Activated T-cell treated with anti-CD3 and anti-CD28 coated beads, Interleukin-2, amount 50 U/mL, for 72 hours (primary cell): ENCODE data around the gene THSD4. TPM values are rescaled to one million over a fixed set of nuclear protein-coding genes. Genes with fewer than 3 reads are reported as not detected.
"Not testable (repeated sequence)": the region's sequence is repeated elsewhere in the genome, so short reads cannot be mapped to it uniquely, and the experiment has no call there.

ENCODE experiments used
- ATAC-seq, 2 donors: fragments of 150-1000 bp; cut with Tn5 transposase; replicated peaks in 1 of 2; 2 replicates each; pipeline ENCODE4 v1.10.0; 2021; ENCODE audit warnings: moderate library complexity in 2 of 2, mild to moderate bottlenecking in 1 of 2
- DNase-seq, 2 donors: peaks; one replicate each; pipeline ENCODE4 v3.0.0; 2021 to 2022; ENCODE audit warnings: mixed read lengths in 1 of 2
- H3K27ac Mint-ChIP-seq: one replicate; pipeline ENCODE4 v1.8.0; 2022; ENCODE audit warnings: mild to moderate bottlenecking, moderate library complexity, mixed read lengths
- H3K27me3 Mint-ChIP-seq: one replicate; pipeline ENCODE4 v1.8.0; 2022; ENCODE audit warnings: low read depth, mixed read lengths
- H3K36me3 Mint-ChIP-seq, 2 donors: one replicate each; pipeline ENCODE4 v1.8.0; 2022; ENCODE audit warnings: mixed read lengths in 2 of 2, mild to moderate bottlenecking in 1 of 2; ENCODE audit not compliant: insufficient read depth in 2 of 2
- H3K4me1 Mint-ChIP-seq: one replicate; pipeline ENCODE4 v1.8.0; 2022; ENCODE audit warnings: low read depth, mixed read lengths
- H3K4me3 Mint-ChIP-seq, 2 donors: one replicate each; pipeline ENCODE4 v1.8.0; 2022; ENCODE audit warnings: mild to moderate bottlenecking in 2 of 2, mixed read lengths in 2 of 2, moderate library complexity in 2 of 2
- H3K9me3 Mint-ChIP-seq, 2 donors: one replicate each; pipeline ENCODE4 v1.8.0; 2022; ENCODE audit warnings: mixed read lengths in 2 of 2
- total RNA-seq, 2 donors: library from RNA; stranded (reverse); gene quantifications; one replicate each; pipeline ENCODE4 v1.2.3, GENCODE V29; 2022

THSD4 gene
- total RNA-seq, 2 donors from 2014 or later = not detected

DNA sequence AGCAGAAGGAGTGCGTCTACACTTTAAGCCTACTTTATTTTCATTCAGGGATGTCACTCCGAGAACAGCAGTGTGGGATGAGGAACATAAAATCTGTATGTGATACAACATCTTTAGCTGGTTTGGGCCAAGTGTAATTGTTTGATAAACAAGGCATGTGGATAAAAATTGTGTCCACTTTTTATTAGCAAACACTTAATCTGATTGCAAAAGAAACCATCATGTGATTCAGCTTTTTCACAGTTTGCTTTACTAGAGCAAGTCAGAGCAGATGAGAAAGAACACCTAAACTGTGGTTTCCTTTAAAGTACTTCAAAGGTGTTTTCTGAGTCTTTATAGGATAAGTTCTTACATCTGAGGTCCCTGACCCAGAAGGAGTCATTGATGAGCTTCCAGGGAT is 237.9 kb downstream of the THSD4 start:
- Mint-ChIP-seq H3K27me3 (no peaks in the 10 kb centered on the region), H3K4me1 (no peaks in the 10 kb centered on the region), H3K27ac (no peak overlapping the region), H3K4me3 (no peak overlapping the region), H3K9me3 (no peaks in the 10 kb centered on the region), H3K36me3 (no peaks in the 10 kb centered on the region)
- ATAC-seq (no peak), DNase-seq (no peak)

GRCh38 chr15:71355268-71355667 is 240.0 kb downstream of the THSD4 start:
- Mint-ChIP-seq H3K27me3 (no peaks in the 10 kb centered on the region), H3K4me3 (no peak overlapping the region), H3K9me3 (peaks cover 0 to under 1% of the 10 kb centered on the region in 2 donors), H3K27ac (no peak overlapping the region), H3K4me1 (no peaks in the 10 kb centered on the region), H3K36me3 (no peaks in the 10 kb centered on the region)
- no peak for DNase-seq
- ATAC-seq = no peak

DNA sequence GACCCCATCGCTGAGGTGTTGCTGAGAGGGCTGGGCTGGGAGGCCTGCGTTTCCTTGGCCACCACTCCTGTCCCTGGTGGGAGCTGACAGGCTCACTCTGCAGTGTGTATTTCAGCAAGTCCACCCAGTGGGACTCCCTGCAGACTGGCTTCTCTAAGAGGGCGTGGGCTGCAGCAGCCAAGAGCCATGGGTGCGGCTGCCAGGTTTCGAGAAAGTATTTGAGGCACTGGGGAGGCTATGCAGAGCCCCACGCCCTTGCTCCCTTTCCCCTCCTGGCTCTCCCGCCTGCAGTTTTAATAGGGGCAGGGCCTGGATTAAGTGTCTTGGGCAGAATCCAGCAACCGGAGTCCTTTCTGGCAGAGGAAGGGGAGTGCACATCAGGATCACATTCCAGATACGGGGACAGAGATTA is 242.1 kb downstream of the THSD4 start:
- H3K27ac Mint-ChIP-seq = no peak overlapping the region
- H3K4me3 Mint-ChIP-seq = no peak overlapping the region
- no peaks in the 10 kb centered on the region for H3K27me3 Mint-ChIP-seq
- DNase-seq (no peak), ATAC-seq (no peak)
- H3K9me3 Mint-ChIP-seq = peaks cover 0 to 3% of the 10 kb centered on the region in 2 donors
- H3K4me1 Mint-ChIP-seq = no peaks in the 10 kb centered on the region
- H3K36me3 Mint-ChIP-seq = no peaks in the 10 kb centered on the region

DNA sequence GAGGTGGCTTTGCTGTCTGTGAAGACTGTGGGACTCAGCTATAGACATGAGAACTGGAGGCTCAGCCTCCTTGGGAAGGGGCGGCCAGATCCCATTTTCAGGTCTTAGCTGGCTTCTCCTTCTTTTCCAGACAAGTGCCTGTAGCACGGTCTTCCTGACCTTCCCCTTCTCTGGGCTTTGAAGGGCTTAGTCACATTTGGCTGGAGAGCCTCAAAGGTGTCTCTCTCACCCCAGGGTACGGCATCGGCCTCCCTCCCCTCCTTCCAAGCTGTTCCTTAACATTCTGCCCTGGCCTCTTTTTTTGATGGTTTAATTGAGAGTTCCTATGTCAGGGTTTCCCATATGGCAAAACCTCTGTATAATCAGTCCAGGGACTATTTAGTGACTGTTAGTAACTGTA is 242.7 kb downstream of the THSD4 start:
- Mint-ChIP-seq H3K36me3 (no peaks in the 10 kb centered on the region), H3K4me1 (no peaks in the 10 kb centered on the region), H3K27me3 (no peaks in the 10 kb centered on the region), H3K9me3 (peaks cover 0 to 3% of the 10 kb centered on the region in 2 donors), H3K27ac (no peak overlapping the region), H3K4me3 (no peak overlapping the region)
- DNase-seq = no peak
- no peak for ATAC-seq

DNA sequence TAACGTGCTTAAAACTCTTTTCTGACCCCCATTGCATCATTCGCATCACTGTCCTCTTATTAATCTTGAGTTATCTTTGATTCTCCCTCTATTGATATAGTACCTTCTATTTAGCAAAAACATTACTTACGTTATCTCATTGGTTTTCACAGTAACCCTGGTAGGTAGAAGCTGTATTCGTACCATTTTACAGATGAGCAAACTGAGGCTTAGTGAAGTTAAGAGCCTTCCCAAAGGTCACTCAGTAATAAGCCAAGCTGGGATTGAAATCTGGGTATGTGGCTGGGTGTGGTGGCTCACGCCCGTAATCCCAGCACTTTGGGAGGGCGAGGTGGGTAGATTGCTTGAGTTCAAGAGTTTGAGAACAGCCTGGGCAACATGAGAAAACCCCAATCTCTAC is 244.0 kb downstream of the THSD4 start:
- Mint-ChIP-seq H3K9me3 (peaks cover 0 to 3% of the 10 kb centered on the region in 2 donors), H3K27ac (no peak overlapping the region), H3K4me3 (no peak overlapping the region), H3K27me3 (no peaks in the 10 kb centered on the region), H3K36me3 (no peaks in the 10 kb centered on the region), H3K4me1 (no peaks in the 10 kb centered on the region)
- ATAC-seq (no peak), DNase-seq (no peak)

GRCh38 chr15:71362556-71362955 is 247.3 kb downstream of the THSD4 start:
- ATAC-seq = no peak
- H3K27ac Mint-ChIP-seq = no peak overlapping the region
- DNase-seq = no peak

GRCh38 chr15:71362987-71363968 is 248.0 kb downstream of the THSD4 start:
- no peak for ATAC-seq
- Mint-ChIP-seq H3K4me1 (no peaks in the 10 kb centered on the region), H3K27ac (no peak overlapping the region), H3K27me3 (no peaks in the 10 kb centered on the region), H3K4me3 (no peak overlapping the region), H3K36me3 (no peaks in the 10 kb centered on the region), H3K9me3 (peaks cover 0 to 3% of the 10 kb centered on the region in 2 donors)
- no peak for DNase-seq

More at GRCh38 chr15:71362556-71362955, 247.3 kb downstream of the THSD4 start:
- H3K9me3 Mint-ChIP-seq = peaks cover 0 to 3% of the 10 kb centered on the region in 2 donors
- H3K27me3 Mint-ChIP-seq = no peaks in the 10 kb centered on the region
- H3K4me3 Mint-ChIP-seq = no peak overlapping the region
- no peaks in the 10 kb centered on the region for H3K36me3 Mint-ChIP-seq
- H3K4me1 Mint-ChIP-seq = no peaks in the 10 kb centered on the region

DNA sequence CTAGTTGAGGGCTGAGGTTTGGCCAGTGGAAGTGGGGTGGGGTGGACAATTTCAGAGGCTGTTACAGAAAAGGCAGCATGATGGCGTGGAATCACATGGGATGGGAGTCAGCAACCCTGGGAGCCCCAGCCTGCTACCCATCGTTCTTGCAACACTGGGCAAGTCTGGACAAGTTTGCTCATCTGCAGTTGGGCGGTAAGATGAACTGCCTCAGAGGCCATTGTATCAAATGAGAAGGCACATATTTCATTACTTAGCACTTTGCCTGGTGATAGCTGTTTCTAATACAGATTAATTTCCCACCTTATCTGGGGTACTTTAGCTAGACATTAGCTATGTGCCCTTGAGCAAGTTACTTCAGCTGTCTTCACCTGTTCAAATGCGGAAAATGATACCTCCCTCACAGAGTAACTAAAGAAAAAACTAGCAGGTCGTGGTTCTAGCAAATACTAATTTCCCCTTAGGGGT is 248.9 kb downstream of the THSD4 start:
- H3K27ac Mint-ChIP-seq = no peak overlapping the region

DNA sequence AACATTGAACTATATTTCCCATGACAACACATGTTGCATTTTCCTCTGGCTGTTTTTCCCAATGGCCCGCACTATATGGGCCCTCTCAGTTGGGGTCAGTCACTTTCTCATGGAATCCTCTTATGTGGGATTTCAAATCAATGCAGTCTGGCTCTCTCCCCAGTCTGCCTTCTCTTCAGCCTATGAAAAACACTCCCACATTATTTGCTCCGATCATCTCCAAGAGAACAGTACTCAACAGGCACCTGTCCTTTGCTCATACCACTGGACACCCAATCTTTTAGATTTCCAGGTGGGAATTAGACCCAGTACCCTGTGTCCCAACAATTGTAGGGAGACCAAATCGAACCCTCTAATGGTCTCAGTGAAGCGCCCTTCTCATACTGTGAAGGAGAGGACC is 251.3 kb downstream of the THSD4 start:
- ATAC-seq (no peak), DNase-seq (no peak)
- Mint-ChIP-seq H3K36me3 (peaks cover under 1 to 2% of the 10 kb centered on the region in 2 donors), H3K4me1 (no peaks in the 10 kb centered on the region), H3K27me3 (no peaks in the 10 kb centered on the region), H3K27ac (no peak overlapping the region), H3K4me3 (no peak overlapping the region), H3K9me3 (peaks cover 6 to 7% of the 10 kb centered on the region in 2 donors)

More for the DNA sequence above, 248.9 kb downstream of the THSD4 start:
- Mint-ChIP-seq H3K4me1 (no peaks in the 10 kb centered on the region), H3K9me3 (peaks cover 0 to 3% of the 10 kb centered on the region in 2 donors), H3K36me3 (no peaks in the 10 kb centered on the region), H3K4me3 (no peak overlapping the region), H3K27me3 (no peaks in the 10 kb centered on the region)
- no peak for DNase-seq
- ATAC-seq = no peak

DNA sequence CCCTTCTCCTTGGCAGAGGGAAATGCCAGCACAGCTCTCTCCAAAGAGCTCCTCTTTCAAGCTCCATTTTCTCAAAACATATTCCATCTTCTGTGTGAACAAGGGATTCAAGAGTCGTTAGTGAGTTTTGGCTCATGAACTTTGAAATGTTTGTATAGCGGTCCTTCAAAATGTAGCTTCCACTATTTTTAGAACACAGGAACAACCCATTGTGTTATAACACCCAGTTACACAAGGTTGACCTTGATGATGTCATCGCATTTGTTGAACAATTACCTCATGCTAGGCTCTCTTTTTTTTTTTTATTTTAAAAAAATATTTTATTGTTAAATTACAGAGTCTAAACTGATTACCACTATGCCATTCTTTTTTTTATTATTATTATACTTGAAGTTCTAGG is 251.7 kb downstream of the THSD4 start:
- Mint-ChIP-seq H3K27ac (no peak overlapping the region), H3K4me3 (no peak overlapping the region), H3K4me1 (no peaks in the 10 kb centered on the region), H3K36me3 (peaks cover 4 to 5% of the 10 kb centered on the region in 2 donors), H3K27me3 (no peaks in the 10 kb centered on the region), H3K9me3 (peaks cover 10 to 11% of the 10 kb centered on the region in 2 donors)
- DNase-seq (no peak), ATAC-seq (no peak)

DNA sequence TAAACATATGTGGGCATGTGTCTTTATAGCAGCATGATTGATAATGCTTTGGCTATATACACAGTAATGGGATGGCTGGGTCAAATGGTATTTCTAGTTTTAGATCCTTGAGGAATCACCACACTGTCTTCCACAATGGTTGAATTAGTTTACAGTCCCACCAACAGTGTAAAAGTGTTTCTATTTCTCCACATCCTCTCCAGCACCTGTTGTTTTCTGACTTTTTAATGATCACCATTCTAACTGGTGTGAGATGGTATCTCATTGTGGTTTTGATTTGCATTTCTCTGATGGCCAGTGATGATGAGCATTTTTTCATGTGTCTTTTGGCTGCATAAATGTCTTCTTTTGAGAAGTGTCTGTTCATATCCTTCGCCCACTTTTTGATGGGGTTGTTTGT is 252.5 kb downstream of the THSD4 start:
- not testable (repeated sequence) for ATAC-seq

DNA sequence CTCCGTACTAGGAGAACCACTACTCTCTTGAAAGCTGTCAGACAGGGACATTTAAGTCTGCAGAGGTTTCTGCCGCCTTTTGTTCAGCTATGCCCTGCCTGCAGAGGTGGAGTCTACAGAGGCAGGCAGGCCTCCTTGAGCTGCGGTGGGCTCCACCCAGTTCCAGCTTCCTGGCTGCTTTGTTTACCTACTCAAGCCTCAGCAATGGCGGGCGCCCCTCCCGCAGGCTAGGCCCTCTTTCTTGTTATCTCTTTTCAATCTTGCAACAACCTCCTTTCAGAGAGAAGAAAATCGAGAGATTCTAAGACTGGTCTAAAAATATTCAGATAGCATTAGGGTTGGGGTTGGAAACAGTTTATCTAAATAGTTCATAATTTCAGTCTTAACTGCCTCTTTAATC is 257.5 kb downstream of the THSD4 start:
- H3K27ac Mint-ChIP-seq, DNase-seq, H3K4me3 Mint-ChIP-seq, H3K36me3 Mint-ChIP-seq, H3K27me3 Mint-ChIP-seq, H3K4me1 Mint-ChIP-seq, ATAC-seq: not testable (repeated sequence)
- H3K9me3 Mint-ChIP-seq = peaks cover 11 to 14% of the 10 kb centered on the region in 2 donors

More for the DNA sequence above, 252.5 kb downstream of the THSD4 start:
- not testable (repeated sequence) for H3K27ac Mint-ChIP-seq, H3K27me3 Mint-ChIP-seq, H3K4me1 Mint-ChIP-seq, H3K4me3 Mint-ChIP-seq, DNase-seq, H3K36me3 Mint-ChIP-seq
- peaks cover 11% of the 10 kb centered on the region in 2 donors for H3K9me3 Mint-ChIP-seq

- Mint-ChIP-seq H3K27me3 (no peaks in the 10 kb centered on the region), H3K36me3 (peaks cover 5 to 9% of the 10 kb centered on the region in 2 donors), H3K4me3 (no peak overlapping the region), H3K27ac (no peak overlapping the region), H3K4me1 (peaks cover 4% of the 10 kb centered on the region), H3K9me3 (peaks cover 11 to 14% of the 10 kb centered on the region in 2 donors)
- DNase-seq (no peak), ATAC-seq (no peak)
Measured at GRCh38 chr15:71373917-71374316, 258.6 kb downstream of the THSD4 start.
